Measurements from ENCODE around the gene MX1. TPM values are rescaled to one million over a fixed set of nuclear protein-coding genes. Genes with fewer than 3 reads are reported as not detected.

MX1 gene
- total and polyA plus RNA-seq, 2 donors (not counting 3 experiments of a cell fraction or from before 2014, with no cell fraction given): 5.9 to 25.1 TPM

DNA sequence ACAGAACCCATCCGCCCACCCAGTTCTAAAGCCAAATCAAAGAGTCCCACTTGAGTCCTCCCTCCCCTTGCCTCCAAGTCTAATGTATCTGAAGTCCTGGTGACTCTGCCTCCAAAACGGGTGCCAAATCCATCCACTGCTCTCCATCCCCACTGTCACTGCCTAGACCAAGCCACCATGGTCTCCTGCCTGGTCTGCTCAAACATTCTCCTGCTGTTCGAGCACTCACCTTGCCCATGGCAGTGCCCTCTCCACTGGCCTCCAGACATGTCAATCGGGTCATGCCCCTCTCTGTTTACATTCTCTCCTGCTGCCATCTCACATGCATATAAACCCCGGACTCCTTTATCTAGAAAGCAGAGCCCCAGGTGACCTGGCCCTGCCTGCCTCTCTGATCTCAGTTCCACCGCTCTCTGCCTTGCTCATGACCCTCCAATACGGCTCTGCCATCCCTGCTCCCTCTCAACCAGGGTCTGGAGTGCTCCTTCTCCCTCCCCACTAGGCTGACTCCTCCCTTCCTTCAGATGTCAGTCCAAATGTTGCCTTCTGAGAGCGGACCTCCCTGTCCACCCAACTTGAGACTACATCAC, 32.1 kb upstream of the MX1 start:
- H3K4me3 ChIP-seq (replicated peaks in 1 of 3; ENCODE audit: insufficient read depth in 1 of 3, low read depth in 1 of 3, low read length in 3 of 3): no peak overlapping the region
- H4K20me1 ChIP-seq (replicated peaks; ENCODE audit: control insufficient read depth, extremely low read depth, insufficient read depth, low read length): no peaks in the 10 kb centered on the region
- H3K36me3 ChIP-seq (ENCODE audit: control insufficient read depth in 2 of 2, extremely low read depth in 1 of 2, insufficient read depth in 2 of 2, low read length in 2 of 2): no peaks in the 10 kb centered on the region
- no peak overlapping the region for H2AFZ ChIP-seq (ENCODE audit: low read depth, low read length)
- no peak overlapping the region for H3K4me2 ChIP-seq (ENCODE audit: insufficient read depth, low read length)
- H3K9me3 ChIP-seq (replicated peaks; ENCODE audit: control insufficient read depth, insufficient read depth, low read length): no peaks in the 10 kb centered on the region
- intact Hi-C loops (cut with micrococcal nuclease) (no loop called here), dilution Hi-C loops (cut with MboI; ENCODE audit: extremely low pct_ligation_motif_present, low sequenced_read_pairs) (no loop called here)
- H3K27ac ChIP-seq (ENCODE audit: insufficient read depth, low read depth, low read length): no peak overlapping the region
- no peak for DNase-seq (ENCODE audit: low read depth, low spot score)
- H3K9me1 ChIP-seq (replicated peaks; ENCODE audit: control insufficient read depth, extremely low read depth, insufficient read depth, low read length): no peaks in the 10 kb centered on the region
- no peak for FAIRE-seq
- H3K79me2 ChIP-seq (ENCODE audit: control insufficient read depth, insufficient read depth, low read length): no peaks in the 10 kb centered on the region
- no peaks in the 10 kb centered on the region for H3K27me3 ChIP-seq (ENCODE audit: control insufficient read depth in 2 of 2, insufficient read depth in 2 of 2, low read length in 2 of 2)
- CTCF ChIA-PET: no interaction called here
- no peak overlapping the region for H3K9ac ChIP-seq (replicated peaks; ENCODE audit: extremely low read depth, insufficient read depth, low read length)
- POLR2A ChIA-PET: no interaction called here
- no peaks in the 10 kb centered on the region for H3K4me1 ChIP-seq (ENCODE audit: control insufficient read depth, extremely low read depth, insufficient read depth, low read length)
- no TSS peak for BruUV-seq (replicated peaks)
- TF ChIP-seq FOS (IDR thresholded peaks at IDR 0.05; ENCODE audit: borderline replicate concordance, insufficient read depth, low read length): no peak
- no peak for TF ChIP-seq MYC (IDR thresholded peaks at IDR 0.05; ENCODE audit: low read depth, low read length)
- TF ChIP-seq GATA2 (IDR thresholded peaks at IDR 0.05; ENCODE audit: insufficient read depth, insufficient read length, low read depth, low read length): no peak
- no peak for TF ChIP-seq POLR2AphosphoS5 (IDR thresholded peaks at IDR 0.05; ENCODE audit: insufficient read depth, low read depth, low read length)
- TF ChIP-seq EZH2 (IDR thresholded peaks at IDR 0.05; ENCODE audit: borderline replicate concordance, low read depth, low read length, severe bottlenecking): no peak
- no peak for TF ChIP-seq JUN (IDR thresholded peaks at IDR 0.05; ENCODE audit: borderline replicate concordance, insufficient read depth, insufficient read length, low read depth)
- no peak for TF ChIP-seq MAX (IDR thresholded peaks at IDR 0.05; ENCODE audit: insufficient read depth, insufficient read length)
- TF ChIP-seq, protein P1, sequence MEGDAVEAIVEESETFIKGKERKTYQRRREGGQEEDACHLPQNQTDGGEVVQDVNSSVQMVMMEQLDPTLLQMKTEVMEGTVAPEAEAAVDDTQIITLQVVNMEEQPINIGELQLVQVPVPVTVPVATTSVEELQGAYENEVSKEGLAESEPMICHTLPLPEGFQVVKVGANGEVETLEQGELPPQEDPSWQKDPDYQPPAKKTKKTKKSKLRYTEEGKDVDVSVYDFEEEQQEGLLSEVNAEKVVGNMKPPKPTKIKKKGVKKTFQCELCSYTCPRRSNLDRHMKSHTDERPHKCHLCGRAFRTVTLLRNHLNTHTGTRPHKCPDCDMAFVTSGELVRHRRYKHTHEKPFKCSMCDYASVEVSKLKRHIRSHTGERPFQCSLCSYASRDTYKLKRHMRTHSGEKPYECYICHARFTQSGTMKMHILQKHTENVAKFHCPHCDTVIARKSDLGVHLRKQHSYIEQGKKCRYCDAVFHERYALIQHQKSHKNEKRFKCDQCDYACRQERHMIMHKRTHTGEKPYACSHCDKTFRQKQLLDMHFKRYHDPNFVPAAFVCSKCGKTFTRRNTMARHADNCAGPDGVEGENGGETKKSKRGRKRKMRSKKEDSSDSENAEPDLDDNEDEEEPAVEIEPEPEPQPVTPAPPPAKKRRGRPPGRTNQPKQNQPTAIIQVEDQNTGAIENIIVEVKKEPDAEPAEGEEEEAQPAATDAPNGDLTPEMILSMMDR (IDR thresholded peaks at IDR 0.05; ENCODE audit: extremely low read depth in 1 of 2, insufficient read depth in 1 of 2, low read depth in 1 of 2, low read length in 2 of 2): no peak
- TF ChIP-seq POLR2A (IDR thresholded peaks at IDR 0.05; ENCODE audit: low read depth, low read length): no peak

All from endothelial cell of umbilical vein (primary cell).